ENCODE results near the gene CBL. TPM values are rescaled to one million over a fixed set of nuclear protein-coding genes. Genes with fewer than 3 reads are reported as not detected.
A peak's percentile ranks its signal among the peaks of the same experiment; 100 is the strongest.

The CBL gene
- total RNA-seq, 1 donor from 2014 or later = 15.5 TPM

GRCh38 chr11:119169282-119169719, 36.8 kb upstream of the CBL start:
- no peak for DNase-seq (ENCODE audit: extremely low spot score in 2 of 2)
- Histone ChIP-seq H3K4me3 (peak overlapping the region; percentile 83 to 85), H3K27ac (peak overlapping the region; percentile 94), H3K9me3 (no peaks in the 10 kb centered on the region), H3K4me1 (peaks cover 11% of the 10 kb centered on the region), H3K36me3 (peaks cover 0 to 10% of the 10 kb centered on the region in 2 donors), H3K27me3 (no peaks in the 10 kb centered on the region)
- intact Hi-C loops (cut with DNase I) = no loop called here
- TF ChIP-seq POLR2A (IDR thresholded peaks at IDR 0.05) (no peak), POLR2AphosphoS5 (IDR thresholded peaks at IDR 0.05; ENCODE audit: insufficient read depth in 1 of 2, low read depth in 1 of 2) (no peak)
- TF ChIP-seq, protein P1, sequence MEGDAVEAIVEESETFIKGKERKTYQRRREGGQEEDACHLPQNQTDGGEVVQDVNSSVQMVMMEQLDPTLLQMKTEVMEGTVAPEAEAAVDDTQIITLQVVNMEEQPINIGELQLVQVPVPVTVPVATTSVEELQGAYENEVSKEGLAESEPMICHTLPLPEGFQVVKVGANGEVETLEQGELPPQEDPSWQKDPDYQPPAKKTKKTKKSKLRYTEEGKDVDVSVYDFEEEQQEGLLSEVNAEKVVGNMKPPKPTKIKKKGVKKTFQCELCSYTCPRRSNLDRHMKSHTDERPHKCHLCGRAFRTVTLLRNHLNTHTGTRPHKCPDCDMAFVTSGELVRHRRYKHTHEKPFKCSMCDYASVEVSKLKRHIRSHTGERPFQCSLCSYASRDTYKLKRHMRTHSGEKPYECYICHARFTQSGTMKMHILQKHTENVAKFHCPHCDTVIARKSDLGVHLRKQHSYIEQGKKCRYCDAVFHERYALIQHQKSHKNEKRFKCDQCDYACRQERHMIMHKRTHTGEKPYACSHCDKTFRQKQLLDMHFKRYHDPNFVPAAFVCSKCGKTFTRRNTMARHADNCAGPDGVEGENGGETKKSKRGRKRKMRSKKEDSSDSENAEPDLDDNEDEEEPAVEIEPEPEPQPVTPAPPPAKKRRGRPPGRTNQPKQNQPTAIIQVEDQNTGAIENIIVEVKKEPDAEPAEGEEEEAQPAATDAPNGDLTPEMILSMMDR (IDR thresholded peaks at IDR 0.05) = no peak

GRCh38 chr11:119172513-119172912, 33.6 kb upstream of the CBL start:
- TF ChIP-seq, protein P1 (IDR thresholded peaks at IDR 0.05) = no peak
- no peak for TF ChIP-seq POLR2A (IDR thresholded peaks at IDR 0.05)
- no peak for TF ChIP-seq POLR2AphosphoS5 (IDR thresholded peaks at IDR 0.05; ENCODE audit: insufficient read depth in 1 of 2, low read depth in 1 of 2)
- peaks cover 0 to 24% of the 10 kb centered on the region in 2 donors for H3K36me3 ChIP-seq
- H3K4me1 ChIP-seq = peaks cover 11% of the 10 kb centered on the region
- H3K27me3 ChIP-seq = no peaks in the 10 kb centered on the region
- no peaks in the 10 kb centered on the region for H3K9me3 ChIP-seq
- no peak for DNase-seq (ENCODE audit: extremely low spot score in 2 of 2)
- H3K27ac ChIP-seq = no peak overlapping the region
- intact Hi-C loops (cut with DNase I) = no loop called here
- H3K4me3 ChIP-seq = no peak overlapping the region

GRCh38 chr11:119173453-119173852, 32.7 kb upstream of the CBL start:
- Histone ChIP-seq H3K9me3 (no peaks in the 10 kb centered on the region), H3K36me3 (peaks cover 0 to 28% of the 10 kb centered on the region in 2 donors), H3K4me1 (peaks cover 11% of the 10 kb centered on the region), H3K27me3 (no peaks in the 10 kb centered on the region), H3K4me3 (no peak overlapping the region), H3K27ac (no peak overlapping the region)
- DNase-seq (ENCODE audit: extremely low spot score in 2 of 2) = no peak
- intact Hi-C loops (cut with DNase I) = no loop called here
- TF ChIP-seq POLR2A (IDR thresholded peaks at IDR 0.05) = no peak
- TF ChIP-seq, protein P1 (IDR thresholded peaks at IDR 0.05) = no peak
- TF ChIP-seq POLR2AphosphoS5 (IDR thresholded peaks at IDR 0.05; ENCODE audit: insufficient read depth in 1 of 2, low read depth in 1 of 2) = no peak

- Histone ChIP-seq H3K4me3 (no peak overlapping the region), H3K4me1 (no peaks in the 10 kb centered on the region), H3K27ac (no peak overlapping the region), H3K9me3 (no peaks in the 10 kb centered on the region), H3K36me3 (peaks cover 0 to 28% of the 10 kb centered on the region in 2 donors), H3K27me3 (no peaks in the 10 kb centered on the region)
- intact Hi-C loops (cut with DNase I) = no loop called here
- no peak for TF ChIP-seq POLR2AphosphoS5 (IDR thresholded peaks at IDR 0.05; ENCODE audit: insufficient read depth in 1 of 2, low read depth in 1 of 2)
- TF ChIP-seq POLR2A (IDR thresholded peaks at IDR 0.05) = no peak
- TF ChIP-seq, protein P1 (IDR thresholded peaks at IDR 0.05) = no peak
- DNase-seq (ENCODE audit: extremely low spot score in 2 of 2) = no peak
These were observed 30.6 kb upstream of the CBL start for GRCh38 chr11:119175493-119176077.

GRCh38 chr11:119178166-119178680, 27.9 kb upstream of the CBL start:
- Histone ChIP-seq H3K36me3 (peaks cover 0 to 42% of the 10 kb centered on the region in 2 donors), H3K27me3 (no peaks in the 10 kb centered on the region), H3K4me3 (no peak overlapping the region), H3K27ac (no peak overlapping the region), H3K9me3 (no peaks in the 10 kb centered on the region), H3K4me1 (no peaks in the 10 kb centered on the region)
- TF ChIP-seq POLR2AphosphoS5 (IDR thresholded peaks at IDR 0.05; ENCODE audit: insufficient read depth in 1 of 2, low read depth in 1 of 2) (no peak), POLR2A (IDR thresholded peaks at IDR 0.05) (no peak)
- TF ChIP-seq, protein P1 (IDR thresholded peaks at IDR 0.05) = no peak
- DNase-seq (ENCODE audit: extremely low spot score in 2 of 2) = no peak
- intact Hi-C loops (cut with DNase I) = no loop called here
